Esophagus squamous epithelium (tissue), 4 donors: ENCODE data around the gene NR4A3.

Experiments used
- CTCF ChIP-seq, 6 experiments: fragments of 450-650 bp in 4 of 6; fragments of 200-600 bp in 2 of 6; sonication (generic) in 2 of 6; IDR thresholded peaks; one replicate each; pipeline ENCODE4 v1.5.1; 2016 to 2019; ENCODE audit warnings: antibody characterized with exemption in 6 of 6, mild to moderate bottlenecking in 4 of 6, moderate library complexity in 4 of 6
- POLR2A ChIP-seq, 4 donors: fragments of 450-650 bp; IDR thresholded peaks; one replicate each; pipeline ENCODE4 v1.6.1; 2017; ENCODE audit warnings: antibody characterized with exemption in 4 of 4, mild to moderate bottlenecking in 4 of 4, moderate library complexity in 3 of 4

GRCh38 chr9:99822806-99823591 is 1.3 kb downstream of the NR4A3 start:
- TF ChIP-seq CTCF (IDR thresholded peaks at IDR 0.05) (no peak), POLR2A (IDR thresholded peaks at IDR 0.05) (no peak)
